ENCODE data around the gene ANKRD55. TPM values are rescaled to one million over a fixed set of nuclear protein-coding genes. Genes with fewer than 3 reads are reported as not detected.

Gene ANKRD55
- total and polyA plus RNA-seq, 2 of the 8 experiments (the other 6 are each of a cell fraction or from before 2014, with no cell fraction given), result not detected

DNA sequence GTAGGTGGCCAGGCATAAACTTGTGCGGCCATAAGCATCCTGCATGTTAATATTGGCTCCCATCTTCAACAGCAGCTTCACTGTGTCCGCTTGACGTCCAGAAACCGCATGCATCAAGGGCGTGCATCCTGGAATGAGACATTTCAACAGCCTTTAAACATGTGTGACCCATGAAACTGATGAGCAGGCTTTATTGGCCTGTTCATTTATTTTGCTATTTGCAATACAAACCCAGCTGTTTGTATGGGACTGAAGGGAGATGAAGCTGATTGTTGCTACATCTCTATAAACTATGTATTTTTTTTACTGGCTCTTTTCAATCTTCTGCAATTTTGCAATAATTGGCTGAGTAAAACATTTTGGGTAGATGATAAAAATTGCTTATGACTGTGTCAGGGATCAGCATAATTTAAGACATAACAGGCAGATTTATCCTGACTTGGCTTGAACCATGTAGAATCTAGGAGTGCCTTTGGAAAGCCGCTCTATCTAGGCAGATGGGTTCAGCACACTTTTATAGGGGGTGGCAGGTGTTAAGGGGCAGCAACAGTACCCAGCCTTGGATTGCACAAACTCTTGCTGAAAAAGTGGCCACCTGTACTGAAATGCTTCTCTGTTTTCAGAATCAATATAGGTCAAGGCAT lies 56.9 kb downstream of the ANKRD55 start (continued):
- no peak for TF ChIP-seq RNF2 (IDR thresholded peaks at IDR 0.05; ENCODE audit: borderline replicate concordance, low read depth, low read length, missing control alignments, poor library complexity, severe bottlenecking)
